ENCODE results near the gene CAMK2N2. TPM values are rescaled to one million over a fixed set of nuclear protein-coding genes. Genes with fewer than 3 reads are reported as not detected.

CAMK2N2 gene
- total and polyA plus RNA-seq, 9 of the 15 experiments (the other 6 are each of a cell fraction or from before 2014, with no cell fraction given) = 0.08 to 0.22 (median 0.11) TPM; not detected in 5

DNA sequence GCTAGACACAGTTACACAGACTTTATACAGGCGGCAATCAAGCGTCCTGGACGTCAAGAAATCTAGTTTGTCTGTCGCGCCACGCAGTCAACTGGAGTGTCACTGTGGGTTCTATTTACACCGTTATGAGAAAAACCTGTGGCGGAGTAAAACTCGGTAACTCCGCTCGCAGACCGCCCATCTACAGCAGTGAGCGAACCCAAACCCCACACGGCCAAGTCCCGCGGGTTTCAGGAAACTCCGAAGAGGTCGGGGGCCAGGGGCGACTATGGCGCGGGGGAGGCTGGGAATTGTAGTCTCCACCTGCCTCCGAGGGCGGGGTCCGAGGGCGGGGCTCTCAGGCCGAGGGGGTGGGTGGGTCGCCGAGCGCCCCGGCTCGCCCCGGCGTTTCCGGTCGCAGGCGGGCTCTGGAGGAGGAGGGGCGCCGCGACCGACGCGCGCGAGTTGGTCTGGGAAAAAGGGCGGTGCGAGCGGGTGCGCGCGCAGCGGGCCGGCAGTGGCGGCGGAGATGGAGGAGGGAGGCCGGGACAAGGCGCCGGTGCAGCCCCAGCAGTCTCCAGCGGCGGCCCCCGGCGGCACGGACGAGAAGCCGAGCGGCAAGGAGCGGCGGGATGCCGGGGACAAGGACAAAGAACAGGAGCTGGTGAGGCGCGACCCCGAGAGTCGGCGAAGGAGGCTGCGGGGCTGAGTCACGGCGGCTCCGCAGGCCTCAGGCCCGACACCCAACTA, 37.6 kb upstream of the CAMK2N2 start, which contains the start of gene PSMD2 (continued):
- TF ChIP-seq, protein P1, sequence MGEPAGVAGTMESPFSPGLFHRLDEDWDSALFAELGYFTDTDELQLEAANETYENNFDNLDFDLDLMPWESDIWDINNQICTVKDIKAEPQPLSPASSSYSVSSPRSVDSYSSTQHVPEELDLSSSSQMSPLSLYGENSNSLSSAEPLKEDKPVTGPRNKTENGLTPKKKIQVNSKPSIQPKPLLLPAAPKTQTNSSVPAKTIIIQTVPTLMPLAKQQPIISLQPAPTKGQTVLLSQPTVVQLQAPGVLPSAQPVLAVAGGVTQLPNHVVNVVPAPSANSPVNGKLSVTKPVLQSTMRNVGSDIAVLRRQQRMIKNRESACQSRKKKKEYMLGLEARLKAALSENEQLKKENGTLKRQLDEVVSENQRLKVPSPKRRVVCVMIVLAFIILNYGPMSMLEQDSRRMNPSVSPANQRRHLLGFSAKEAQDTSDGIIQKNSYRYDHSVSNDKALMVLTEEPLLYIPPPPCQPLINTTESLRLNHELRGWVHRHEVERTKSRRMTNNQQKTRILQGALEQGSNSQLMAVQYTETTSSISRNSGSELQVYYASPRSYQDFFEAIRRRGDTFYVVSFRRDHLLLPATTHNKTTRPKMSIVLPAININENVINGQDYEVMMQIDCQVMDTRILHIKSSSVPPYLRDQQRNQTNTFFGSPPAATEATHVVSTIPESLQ (CRISPR knock-in tag; IDR thresholded peaks at IDR 0.05) = 0 out of 2 replicates have a peak, but pooled peaks have one; percentile 21
- no peak for TF ChIP-seq LARP7 (IDR thresholded peaks at IDR 0.05)
- no peak for TF ChIP-seq ZNF785 (CRISPR knock-in tag; IDR thresholded peaks at IDR 0.05)
- no peak; the same call in 1 of the 2 replicates for TF ChIP-seq ELF2 (CRISPR knock-in tag; IDR thresholded peaks at IDR 0.05)
- TF ChIP-seq, protein P2, sequence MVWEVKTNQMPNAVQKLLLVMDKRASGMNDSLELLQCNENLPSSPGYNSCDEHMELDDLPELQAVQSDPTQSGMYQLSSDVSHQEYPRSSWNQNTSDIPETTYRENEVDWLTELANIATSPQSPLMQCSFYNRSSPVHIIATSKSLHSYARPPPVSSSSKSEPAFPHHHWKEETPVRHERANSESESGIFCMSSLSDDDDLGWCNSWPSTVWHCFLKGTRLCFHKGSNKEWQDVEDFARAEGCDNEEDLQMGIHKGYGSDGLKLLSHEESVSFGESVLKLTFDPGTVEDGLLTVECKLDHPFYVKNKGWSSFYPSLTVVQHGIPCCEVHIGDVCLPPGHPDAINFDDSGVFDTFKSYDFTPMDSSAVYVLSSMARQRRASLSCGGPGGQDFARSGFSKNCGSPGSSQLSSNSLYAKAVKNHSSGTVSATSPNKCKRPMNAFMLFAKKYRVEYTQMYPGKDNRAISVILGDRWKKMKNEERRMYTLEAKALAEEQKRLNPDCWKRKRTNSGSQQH (CRISPR knock-in tag; IDR thresholded peaks at IDR 0.05) = no peak
- no peak for TF ChIP-seq RBM34 (IDR thresholded peaks at IDR 0.05; ENCODE audit: borderline replicate concordance, insufficient read depth, low read length)
- 0 out of 2 replicates have a peak, but pooled peaks have one; percentile 74 for TF ChIP-seq KAT7 (CRISPR knock-in tag; IDR thresholded peaks at IDR 0.05; ENCODE audit: borderline replicate concordance)
- no peak for TF ChIP-seq KAT2B (IDR thresholded peaks at IDR 0.05; ENCODE audit: low read depth, low read length)
- peak; percentile 92 for TF ChIP-seq GABPA (tag; conservative IDR thresholded peaks at IDR 0.05; ENCODE audit: low read depth)
- TF ChIP-seq FUS (optimal IDR thresholded peaks at IDR 0.05; ENCODE audit: low read depth, low read length) = no peak
- peak; percentile 46; the same call in 1 of the 2 replicates for TF ChIP-seq ZNF316 (IDR thresholded peaks at IDR 0.05)
- no peak for TF ChIP-seq ZNF583 (CRISPR knock-in tag; IDR thresholded peaks at IDR 0.05)
- TF ChIP-seq ZNF282 (CRISPR knock-in tag; IDR thresholded peaks at IDR 0.05) = no peak
- TF ChIP-seq, protein P3, sequence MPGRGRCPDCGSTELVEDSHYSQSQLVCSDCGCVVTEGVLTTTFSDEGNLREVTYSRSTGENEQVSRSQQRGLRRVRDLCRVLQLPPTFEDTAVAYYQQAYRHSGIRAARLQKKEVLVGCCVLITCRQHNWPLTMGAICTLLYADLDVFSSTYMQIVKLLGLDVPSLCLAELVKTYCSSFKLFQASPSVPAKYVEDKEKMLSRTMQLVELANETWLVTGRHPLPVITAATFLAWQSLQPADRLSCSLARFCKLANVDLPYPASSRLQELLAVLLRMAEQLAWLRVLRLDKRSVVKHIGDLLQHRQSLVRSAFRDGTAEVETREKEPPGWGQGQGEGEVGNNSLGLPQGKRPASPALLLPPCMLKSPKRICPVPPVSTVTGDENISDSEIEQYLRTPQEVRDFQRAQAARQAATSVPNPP (IDR thresholded peaks at IDR 0.05; ENCODE audit: borderline replicate concordance, insufficient read depth, insufficient read length) = no peak
- no peak for TF ChIP-seq HSF4 (CRISPR knock-in tag; IDR thresholded peaks at IDR 0.05; ENCODE audit: borderline replicate concordance)
- TF ChIP-seq, protein P4, sequence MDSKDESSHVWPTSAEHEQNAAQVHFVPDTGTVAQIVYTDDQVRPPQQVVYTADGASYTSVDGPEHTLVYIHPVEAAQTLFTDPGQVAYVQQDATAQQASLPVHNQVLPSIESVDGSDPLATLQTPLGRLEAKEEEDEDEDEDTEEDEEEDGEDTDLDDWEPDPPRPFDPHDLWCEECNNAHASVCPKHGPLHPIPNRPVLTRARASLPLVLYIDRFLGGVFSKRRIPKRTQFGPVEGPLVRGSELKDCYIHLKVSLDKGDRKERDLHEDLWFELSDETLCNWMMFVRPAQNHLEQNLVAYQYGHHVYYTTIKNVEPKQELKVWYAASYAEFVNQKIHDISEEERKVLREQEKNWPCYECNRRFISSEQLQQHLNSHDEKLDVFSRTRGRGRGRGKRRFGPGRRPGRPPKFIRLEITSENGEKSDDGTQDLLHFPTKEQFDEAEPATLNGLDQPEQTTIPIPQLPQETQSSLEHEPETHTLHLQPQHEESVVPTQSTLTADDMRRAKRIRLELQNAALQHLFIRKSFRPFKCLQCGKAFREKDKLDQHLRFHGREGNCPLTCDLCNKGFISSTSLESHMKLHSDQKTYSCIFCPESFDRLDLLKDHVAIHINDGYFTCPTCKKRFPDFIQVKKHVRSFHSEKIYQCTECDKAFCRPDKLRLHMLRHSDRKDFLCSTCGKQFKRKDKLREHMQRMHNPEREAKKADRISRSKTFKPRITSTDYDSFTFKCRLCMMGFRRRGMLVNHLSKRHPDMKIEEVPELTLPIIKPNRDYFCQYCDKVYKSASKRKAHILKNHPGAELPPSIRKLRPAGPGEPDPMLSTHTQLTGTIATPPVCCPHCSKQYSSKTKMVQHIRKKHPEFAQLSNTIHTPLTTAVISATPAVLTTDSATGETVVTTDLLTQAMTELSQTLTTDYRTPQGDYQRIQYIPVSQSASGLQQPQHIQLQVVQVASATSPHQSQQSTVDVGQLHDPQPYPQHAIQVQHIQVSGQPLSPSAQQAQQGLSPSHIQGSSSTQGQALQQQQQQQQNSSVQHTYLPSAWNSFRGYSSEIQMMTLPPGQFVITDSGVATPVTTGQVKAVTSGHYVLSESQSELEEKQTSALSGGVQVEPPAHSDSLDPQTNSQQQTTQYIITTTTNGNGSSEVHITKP (IDR thresholded peaks at IDR 0.05; ENCODE audit: partially characterized antibody) = peak; percentile 74
- TF ChIP-seq SREBF2 (CRISPR knock-in tag; IDR thresholded peaks at IDR 0.05) = no peak
- TF ChIP-seq, protein P5, sequence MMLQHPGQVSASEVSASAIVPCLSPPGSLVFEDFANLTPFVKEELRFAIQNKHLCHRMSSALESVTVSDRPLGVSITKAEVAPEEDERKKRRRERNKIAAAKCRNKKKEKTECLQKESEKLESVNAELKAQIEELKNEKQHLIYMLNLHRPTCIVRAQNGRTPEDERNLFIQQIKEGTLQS (IDR thresholded peaks at IDR 0.05) = no peak
- TF ChIP-seq, protein P5 (CRISPR knock-in tag; conservative IDR thresholded peaks at IDR 0.05) = peak; percentile 57; the same call in 1 of the 2 replicates

Data from K562 (cell line).